Suprapubic skin (tissue), 4 donors: Measurements from ENCODE around the gene E2F8. TPM values are rescaled to one million over a fixed set of nuclear protein-coding genes. Genes with fewer than 3 reads are reported as not detected.
A peak's percentile ranks its signal among the peaks of the same experiment; 100 is the strongest.

Experiments used
- DNase-seq, 2 donors: peaks; one replicate each; pipeline ENCODE4 v3.0.0-alpha.2; 2019; ENCODE audit warnings: low spot score in 2 of 2
- H3K27ac ChIP-seq: fragments of 200-600 bp; sonication (generic); one replicate; pipeline ENCODE4 v1.5.1; 2019
- H3K27me3 ChIP-seq: fragments of 200-600 bp; sonication (generic); one replicate; pipeline ENCODE4 v1.5.1; 2019
- H3K36me3 ChIP-seq: fragments of 200-600 bp; sonication (generic); one replicate; pipeline ENCODE4 v1.5.1; 2019
- H3K4me1 ChIP-seq: fragments of 200-600 bp; sonication (generic); one replicate; pipeline ENCODE4 v1.5.1; 2019
- H3K4me3 ChIP-seq: fragments of 200-600 bp; sonication (generic); one replicate; pipeline ENCODE4 v1.5.1; 2019; ENCODE audit warnings: mild to moderate bottlenecking
- H3K9me3 ChIP-seq: fragments of 200-600 bp; sonication (generic); one replicate; pipeline ENCODE4 v1.5.1; 2019
- EP300 ChIP-seq: sonication (generic); formaldehyde crosslinking; IDR thresholded peaks from one replicate; pipeline ENCODE4 v1.6.1; 2017; ENCODE audit warnings: antibody characterized with exemption
- POLR2A ChIP-seq, 2 donors: fragments of 450-650 bp; IDR thresholded peaks; one replicate each; pipeline ENCODE4 v1.6.1; 2017; ENCODE audit warnings: antibody characterized with exemption in 2 of 2, mild to moderate bottlenecking in 2 of 2, moderate library complexity in 2 of 2
- POLR2AphosphoS5 ChIP-seq, 3 donors: sonication (generic); formaldehyde crosslinking; IDR thresholded peaks; one replicate each; pipeline ENCODE4 v1.6.1; 2017; ENCODE audit warnings: antibody characterized with exemption in 3 of 3
- WGBS: methylation state at CpG from one replicate; pipeline ENCODE4 v1.1.5; 2018; 5-methylcytosine and 5-hydroxymethylcytosine counted together
- total RNA-seq, 4 donors: library from RNA; depleted of rRNA; stranded (reverse); fragments of >200 nt; gene quantifications; one replicate each; pipeline ENCODE4 v1.1.0, GENCODE V29; 2016
- TF ChIP-seq, protein P1 (sequence below), 2 donors: fragments of 200-600 bp in 1 of 2; fragments of 450-650 bp in 1 of 2; sonication (generic) in 1 of 2; IDR thresholded peaks; one replicate each; pipeline ENCODE4 v1.5.1; 2016 to 2019; ENCODE audit warnings: antibody characterized with exemption in 2 of 2, mild to moderate bottlenecking in 1 of 2, moderate library complexity in 1 of 2

Gene E2F8
- total RNA-seq, 4 donors from 2014 or later = 1.1 to 2.7 (median 1.5) TPM

DNA sequence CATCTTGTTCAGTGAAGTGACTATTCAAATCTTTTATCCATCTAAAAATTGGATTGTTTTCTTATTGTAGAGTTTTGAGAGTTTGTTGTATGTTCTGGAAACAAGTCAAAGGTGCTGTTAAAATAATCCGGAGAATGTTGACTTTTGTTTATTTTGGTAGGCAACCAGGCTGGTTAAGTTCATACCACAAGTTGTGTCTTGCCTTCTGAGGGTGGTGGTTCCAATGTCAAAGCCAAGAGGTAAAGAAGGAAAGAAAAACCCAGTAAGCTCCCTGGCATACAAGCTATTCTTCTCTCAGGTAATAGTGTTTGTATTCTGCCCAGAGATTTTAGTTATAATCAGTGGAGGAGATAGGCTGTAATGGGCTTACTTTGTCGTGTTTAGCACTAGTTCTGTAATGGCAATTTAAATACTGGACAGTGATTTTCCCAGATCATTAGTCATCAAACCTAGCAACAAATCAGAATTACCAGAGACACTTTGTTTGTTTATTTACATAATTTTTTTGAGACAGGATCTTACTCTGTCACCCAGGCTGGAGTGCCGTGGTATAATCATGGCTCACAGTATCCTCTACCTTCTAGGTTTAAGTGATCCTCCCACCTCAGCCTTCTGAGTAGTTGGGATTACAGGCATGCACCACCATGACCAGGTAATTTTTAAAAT is 23.9 kb downstream of the E2F8 start:
- peak overlapping the region; percentile 78 for H3K27ac ChIP-seq

DNA sequence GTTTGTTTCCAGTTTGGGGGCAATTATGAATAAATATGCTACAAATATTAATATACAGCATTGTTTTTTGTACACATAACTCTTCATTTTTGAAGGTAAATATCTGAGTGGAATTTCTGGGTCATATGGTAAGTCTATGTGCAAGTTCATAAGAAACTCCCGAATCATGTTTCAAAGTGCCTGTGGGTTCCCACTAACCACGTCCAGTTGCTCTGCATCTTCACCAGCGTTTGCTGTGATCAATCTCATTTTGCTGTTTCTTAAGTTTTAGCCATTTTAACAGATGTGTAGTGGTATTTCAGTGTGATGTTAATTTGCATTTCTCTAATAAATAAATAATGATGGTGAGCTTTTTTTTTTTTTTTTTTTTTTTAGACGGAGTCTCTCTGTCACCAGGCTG is 24.7 kb downstream of the E2F8 start:
- no peak for DNase-seq
- H3K27ac ChIP-seq = no peak overlapping the region
- TF ChIP-seq POLR2AphosphoS5 (IDR thresholded peaks at IDR 0.05) (no peak), EP300 (no peak), POLR2A (IDR thresholded peaks at IDR 0.05) (no peak)
- TF ChIP-seq, protein P1, sequence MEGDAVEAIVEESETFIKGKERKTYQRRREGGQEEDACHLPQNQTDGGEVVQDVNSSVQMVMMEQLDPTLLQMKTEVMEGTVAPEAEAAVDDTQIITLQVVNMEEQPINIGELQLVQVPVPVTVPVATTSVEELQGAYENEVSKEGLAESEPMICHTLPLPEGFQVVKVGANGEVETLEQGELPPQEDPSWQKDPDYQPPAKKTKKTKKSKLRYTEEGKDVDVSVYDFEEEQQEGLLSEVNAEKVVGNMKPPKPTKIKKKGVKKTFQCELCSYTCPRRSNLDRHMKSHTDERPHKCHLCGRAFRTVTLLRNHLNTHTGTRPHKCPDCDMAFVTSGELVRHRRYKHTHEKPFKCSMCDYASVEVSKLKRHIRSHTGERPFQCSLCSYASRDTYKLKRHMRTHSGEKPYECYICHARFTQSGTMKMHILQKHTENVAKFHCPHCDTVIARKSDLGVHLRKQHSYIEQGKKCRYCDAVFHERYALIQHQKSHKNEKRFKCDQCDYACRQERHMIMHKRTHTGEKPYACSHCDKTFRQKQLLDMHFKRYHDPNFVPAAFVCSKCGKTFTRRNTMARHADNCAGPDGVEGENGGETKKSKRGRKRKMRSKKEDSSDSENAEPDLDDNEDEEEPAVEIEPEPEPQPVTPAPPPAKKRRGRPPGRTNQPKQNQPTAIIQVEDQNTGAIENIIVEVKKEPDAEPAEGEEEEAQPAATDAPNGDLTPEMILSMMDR (IDR thresholded peaks at IDR 0.05) = no peak
- no peaks in the 10 kb centered on the region for H3K27me3 ChIP-seq
- H3K36me3 ChIP-seq = no peaks in the 10 kb centered on the region
- H3K4me3 ChIP-seq = no peak overlapping the region
- 64% methylated on average over 4 of the region's 4 CpGs for WGBS
- no peaks in the 10 kb centered on the region for H3K9me3 ChIP-seq
- peaks cover 34% of the 10 kb centered on the region for H3K4me1 ChIP-seq

More for the DNA sequence above, 23.9 kb downstream of the E2F8 start:
- Histone ChIP-seq H3K27me3 (no peaks in the 10 kb centered on the region), H3K4me1 (peaks cover 43% of the 10 kb centered on the region), H3K9me3 (no peaks in the 10 kb centered on the region), H3K4me3 (no peak overlapping the region), H3K36me3 (no peaks in the 10 kb centered on the region)
- DNase-seq = no peak
- TF ChIP-seq POLR2AphosphoS5 (IDR thresholded peaks at IDR 0.05) (no peak), EP300 (no peak), POLR2A (IDR thresholded peaks at IDR 0.05) (no peak)
- TF ChIP-seq, protein P1 (IDR thresholded peaks at IDR 0.05) = no peak
- 39% methylated on average over 3 of the region's 3 CpGs for WGBS

GRCh38 chr11:19209617-19210370 is 31.0 kb downstream of the E2F8 start:
- Histone ChIP-seq H3K36me3 (no peaks in the 10 kb centered on the region), H3K27me3 (no peaks in the 10 kb centered on the region), H3K9me3 (no peaks in the 10 kb centered on the region), H3K4me3 (no peak overlapping the region), H3K27ac (no peak overlapping the region), H3K4me1 (no peaks in the 10 kb centered on the region)
- WGBS = 57% methylated on average over 4 of the region's 4 CpGs
- TF ChIP-seq, protein P1 (IDR thresholded peaks at IDR 0.05) = no peak
- TF ChIP-seq EP300 = no peak
- no peak for TF ChIP-seq POLR2A (IDR thresholded peaks at IDR 0.05)
- TF ChIP-seq POLR2AphosphoS5 (IDR thresholded peaks at IDR 0.05) = no peak
- no peak for DNase-seq

DNA sequence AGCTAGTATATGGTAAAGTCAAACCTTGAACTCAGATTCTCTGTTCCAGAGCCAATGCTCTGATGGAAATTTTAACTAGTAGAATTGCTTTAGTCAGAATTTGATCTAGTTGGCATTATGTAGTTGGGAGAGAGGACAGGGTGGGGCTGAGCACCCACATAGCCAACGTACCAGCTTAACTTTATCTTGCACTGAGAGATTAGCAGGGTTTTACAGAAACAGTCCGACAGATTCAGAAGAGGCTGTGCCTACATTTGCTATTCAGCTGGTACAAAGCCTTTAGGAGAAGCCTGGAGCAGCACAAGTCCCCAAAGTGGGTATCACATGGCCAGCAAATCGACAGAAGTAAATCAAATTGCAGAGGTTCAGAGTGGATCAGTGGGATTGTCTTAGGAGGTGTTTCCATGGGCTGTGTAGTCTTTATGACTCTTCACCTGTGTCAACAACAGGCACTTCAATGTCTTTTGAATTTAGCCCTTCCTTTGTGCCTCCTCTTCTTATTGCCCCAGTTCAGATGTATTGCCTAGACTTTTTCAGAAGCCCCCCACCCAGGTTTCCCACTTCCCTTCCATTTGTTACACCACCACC is 31.7 kb downstream of the E2F8 start:
- TF ChIP-seq POLR2AphosphoS5 (IDR thresholded peaks at IDR 0.05) (no peak), POLR2A (IDR thresholded peaks at IDR 0.05) (no peak), EP300 (no peak)
- TF ChIP-seq, protein P1 (IDR thresholded peaks at IDR 0.05) = no peak

DNA sequence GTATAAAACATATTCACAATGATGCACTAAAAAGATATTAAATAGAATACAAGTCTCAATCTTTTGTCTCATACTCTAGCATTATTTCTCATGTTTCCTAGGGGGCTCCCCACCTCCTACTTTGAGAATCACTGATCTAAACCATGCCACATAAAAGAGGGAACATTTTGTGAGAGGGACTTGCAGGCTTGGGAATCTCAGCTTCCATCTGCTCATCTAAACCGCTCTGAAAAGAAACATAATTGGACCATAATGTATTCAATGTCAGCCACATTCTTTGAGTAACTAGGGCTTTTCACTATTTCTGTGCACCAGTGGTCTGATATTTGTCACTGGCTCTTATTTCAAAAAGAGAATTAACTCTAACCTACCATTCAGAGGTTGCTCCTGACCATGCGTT is 32.6 kb downstream of the E2F8 start:
- H3K4me1 ChIP-seq = no peaks in the 10 kb centered on the region
- H3K9me3 ChIP-seq = no peaks in the 10 kb centered on the region
- no peaks in the 10 kb centered on the region for H3K36me3 ChIP-seq
- WGBS = 77% methylated on average over 2 of the region's 2 CpGs
- no peak for TF ChIP-seq EP300
- TF ChIP-seq POLR2AphosphoS5 (IDR thresholded peaks at IDR 0.05) = no peak
- TF ChIP-seq POLR2A (IDR thresholded peaks at IDR 0.05) = no peak
- TF ChIP-seq, protein P1 (IDR thresholded peaks at IDR 0.05) = no peak
- no peak for DNase-seq
- no peak overlapping the region for H3K27ac ChIP-seq
- H3K27me3 ChIP-seq = no peaks in the 10 kb centered on the region
- H3K4me3 ChIP-seq = no peak overlapping the region

More for the DNA sequence above, 31.7 kb downstream of the E2F8 start:
- 78% methylated on average over 3 of the region's 3 CpGs for WGBS
- H3K4me3 ChIP-seq = no peak overlapping the region
- H3K27ac ChIP-seq = no peak overlapping the region
- no peak for DNase-seq
- no peaks in the 10 kb centered on the region for H3K4me1 ChIP-seq
- H3K9me3 ChIP-seq = no peaks in the 10 kb centered on the region
- H3K36me3 ChIP-seq = no peaks in the 10 kb centered on the region
- no peaks in the 10 kb centered on the region for H3K27me3 ChIP-seq
